ENCODE results near the gene HIBADH. TPM values are rescaled to one million over a fixed set of nuclear protein-coding genes. Genes with fewer than 3 reads are reported as not detected.
"Not testable (repeated sequence)": the region's sequence is repeated elsewhere in the genome, so short reads cannot be mapped to it uniquely, and the experiment has no call there.

Gene HIBADH
- total and polyA plus RNA-seq, 2 of the 4 experiments (the other 2 are of a cell fraction): 36.6 to 52.5 TPM

DNA sequence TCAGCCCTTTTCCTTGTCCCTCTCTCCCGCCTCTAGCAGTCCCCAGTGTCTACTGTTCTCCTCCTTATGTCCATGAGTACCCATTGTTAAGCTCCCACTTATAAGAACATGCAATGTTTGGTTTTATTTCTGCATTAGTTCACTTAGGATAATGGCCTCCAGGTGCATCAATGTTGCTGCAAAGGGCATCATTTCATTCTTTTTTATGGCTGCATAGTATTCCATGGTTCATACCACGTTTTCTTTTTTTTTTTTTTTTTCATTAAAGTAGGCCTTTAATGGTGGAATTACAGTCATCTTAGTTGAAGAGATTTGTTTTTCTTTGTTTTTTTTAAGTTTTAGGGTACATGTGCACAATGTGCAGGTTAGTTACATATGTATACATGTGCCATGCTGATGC, 160.8 kb downstream of the HIBADH start:
- H3K27me3 ChIP-seq (ENCODE audit: control insufficient read depth, insufficient read depth, low read length); H3K14ac ChIP-seq (replicated peaks; ENCODE audit: low read depth, low read length); intact Hi-C loops (cut with micrococcal nuclease); CTCF ChIA-PET; H3K18ac ChIP-seq (ENCODE audit: low read depth, low read length); H4K5ac ChIP-seq (ENCODE audit: low read depth, low read length); H2AK9ac ChIP-seq (replicated peaks; ENCODE audit: low read depth, low read length, poor library complexity); H4K20me1 ChIP-seq (ENCODE audit: insufficient read depth, low read length); H2BK5ac ChIP-seq (ENCODE audit: low read depth, low read length, poor library complexity, severe bottlenecking); H4K8ac ChIP-seq (ENCODE audit: low read depth in 2 of 2, low read length in 2 of 2); H2AFZ ChIP-seq (replicated peaks; ENCODE audit: low read length, poor library complexity); H3K79me1 ChIP-seq (ENCODE audit: low read depth in 1 of 2, low read length in 2 of 2); H2BK15ac ChIP-seq (ENCODE audit: low read depth, low read length); H3K4ac ChIP-seq (ENCODE audit: low read depth, low read length); H2AK5ac ChIP-seq (ENCODE audit: low read depth, low read length); H3K4me1 ChIP-seq (ENCODE audit: control insufficient read depth, insufficient read depth, low read length); H3K9ac ChIP-seq (ENCODE audit: low read depth, low read length); H4K91ac ChIP-seq (ENCODE audit: insufficient read depth, low read depth, low read length); DNase-seq; in situ Hi-C loops (cut with MboI; ENCODE audit: low sequenced_read_pairs); H3K27ac ChIP-seq (ENCODE audit: insufficient read depth, low read length); H3K36me3 ChIP-seq (ENCODE audit: control insufficient read depth, insufficient read depth, low read length); H2BK120ac ChIP-seq (ENCODE audit: low read depth, low read length); BruUV-seq (replicated peaks); dilution Hi-C loops (cut with HindIII; ENCODE audit: low sequenced_read_pairs, unreplicated experiment); H3K56ac ChIP-seq (ENCODE audit: extremely low read depth, insufficient read depth, low read length); H3K4me2 ChIP-seq (ENCODE audit: low read depth, low read length); H3K23ac ChIP-seq (ENCODE audit: low read depth, low read length); H3K4me3 ChIP-seq (ENCODE audit: insufficient read depth, low read depth, low read length); H2BK20ac ChIP-seq (ENCODE audit: low read depth, low read length); ATAC-seq (ENCODE audit: low read depth); H3K9me1 ChIP-seq (ENCODE audit: insufficient read depth, low read length); H3K9me3 ChIP-seq (ENCODE audit: control insufficient read depth, insufficient read depth, low read length): not testable (repeated sequence)
- WGBS, 2 experiments (ENCODE audit: extremely low coverage in 2 of 2, insufficient read length in 1 of 2): no CpG with 5 or more reads among the region's 2 CpGs
- POLR2A ChIA-PET (ENCODE audit: unreplicated experiment): interaction anchor here (0.7 kb wide), 1 partner anchor 1725 kb away, joined by 3 read pairs; no protein-coding TSS in a partner anchor

Measured in IMR-90 (cell line).